Lower lobe of right lung (tissue), 2 donors: Measurements from ENCODE around the gene RBFOX2. TPM values are rescaled to one million over a fixed set of nuclear protein-coding genes. Genes with fewer than 3 reads are reported as not detected.
"Not testable (repeated sequence)": the region's sequence is repeated elsewhere in the genome, so short reads cannot be mapped to it uniquely, and the experiment has no call there.

Experiments used
- ATAC-seq, 2 donors: fragments of 200-7000 bp; cut with Tn5 transposase; one replicate each; pipeline ENCODE4 v1.9.1; 2020 to 2022; ENCODE audit warnings: mild to moderate bottlenecking in 2 of 2, moderate library complexity in 2 of 2
- DNase-seq: peaks from one replicate; pipeline ENCODE4 v3.0.0-alpha.2; 2020
- H3K27ac ChIP-seq: fragments of 200-600 bp; one replicate; pipeline ENCODE4 v1.8.0; 2022
- H3K27me3 ChIP-seq: fragments of 200-600 bp; one replicate; pipeline ENCODE4 v1.8.0; 2022; ENCODE audit warnings: low read depth
- H3K36me3 ChIP-seq: fragments of 200-600 bp; one replicate; pipeline ENCODE4 v1.8.0; 2022; ENCODE audit warnings: mild to moderate bottlenecking
- H3K4me1 ChIP-seq: fragments of 200-600 bp; one replicate; pipeline ENCODE4 v1.8.0; 2022
- H3K4me3 ChIP-seq: fragments of 200-600 bp; one replicate; pipeline ENCODE4 v1.8.0; 2022; ENCODE audit warnings: mild to moderate bottlenecking
- H3K9me3 ChIP-seq: fragments of 200-600 bp; one replicate; pipeline ENCODE4 v1.8.0; 2022
- CTCF ChIP-seq: fragments of 200-600 bp; IDR thresholded peaks from one replicate; pipeline ENCODE4 v1.8.0; 2022; ENCODE audit warnings: antibody characterized with exemption, mild to moderate bottlenecking
- intact Hi-C: fragments of 100-400 bp; cut with DNase I; formaldehyde crosslinking; loops from one replicate; pipeline ENCODE4 v1.11.0; 2022
- total RNA-seq: library from RNA; stranded (reverse); fragmentation: NEBNext Ultra II Directional; extraction: Animal tissue kit (Norgen Biotek cat#: 25700); gene quantifications from one replicate; pipeline ENCODE4 v1.2.1, GENCODE V29; 2021
- donor health status: DM: no; HTN: yes; CAD: no; lungs with severe emphysema.

RBFOX2 gene
- total RNA-seq, 1 donor from 2014 or later, result 50.1 TPM

GRCh38 chr22:35740616-35741015 lies 288.0 kb downstream of the RBFOX2 start:
- intact Hi-C loops, result no loop called here
- DNase-seq, result no peak
- H3K36me3 ChIP-seq, result peaks cover 41% of the 10 kb centered on the region

GRCh38 chr22:35739931-35740380 lies 288.7 kb downstream of the RBFOX2 start:
- ATAC-seq, result no peak
- Histone ChIP-seq H3K4me3 (no peak overlapping the region), H3K27ac (no peak overlapping the region), H3K4me1 (no peaks in the 10 kb centered on the region), H3K9me3 (no peaks in the 10 kb centered on the region), H3K27me3 (no peaks in the 10 kb centered on the region), H3K36me3 (peaks cover 39% of the 10 kb centered on the region)
- intact Hi-C loops, result no loop called here
- no peak for DNase-seq
- TF ChIP-seq CTCF, result no peak

More at GRCh38 chr22:35740616-35741015, 288.0 kb downstream of the RBFOX2 start:
- Histone ChIP-seq H3K27me3 (no peaks in the 10 kb centered on the region), H3K27ac (no peak overlapping the region), H3K9me3 (no peaks in the 10 kb centered on the region), H3K4me3 (no peak overlapping the region), H3K4me1 (no peaks in the 10 kb centered on the region)
- no peak for ATAC-seq
- no peak for TF ChIP-seq CTCF

- ATAC-seq (no peak), DNase-seq (no peak)
- Histone ChIP-seq H3K9me3 (no peaks in the 10 kb centered on the region), H3K27ac (no peak overlapping the region), H3K27me3 (no peaks in the 10 kb centered on the region), H3K4me1 (no peaks in the 10 kb centered on the region), H3K4me3 (no peak overlapping the region), H3K36me3 (peaks cover 36% of the 10 kb centered on the region)
- intact Hi-C loops, result no loop called here
- TF ChIP-seq CTCF, result peak; percentile 16
Measured at GRCh38 chr22:35739076-35739930, 289.3 kb downstream of the RBFOX2 start.

- DNase-seq, H3K27ac ChIP-seq, H3K27me3 ChIP-seq, H3K9me3 ChIP-seq, intact Hi-C loops, H3K4me3 ChIP-seq, H3K4me1 ChIP-seq, ATAC-seq: not testable (repeated sequence)
- peaks cover 22% of the 10 kb centered on the region for H3K36me3 ChIP-seq
Measured at GRCh38 chr22:35737886-35738285, 290.7 kb downstream of the RBFOX2 start.

GRCh38 chr22:35736701-35737100 lies 291.9 kb downstream of the RBFOX2 start:
- Histone ChIP-seq H3K9me3 (no peaks in the 10 kb centered on the region), H3K36me3 (peaks cover 18% of the 10 kb centered on the region), H3K4me1 (no peaks in the 10 kb centered on the region), H3K4me3 (no peak overlapping the region), H3K27me3 (no peaks in the 10 kb centered on the region), H3K27ac (no peak overlapping the region)
- no peak for ATAC-seq
- intact Hi-C loops, result no loop called here
- DNase-seq, result no peak
- TF ChIP-seq CTCF, result no peak

GRCh38 chr22:35736166-35736565 lies 292.5 kb downstream of the RBFOX2 start:
- no peaks in the 10 kb centered on the region for H3K9me3 ChIP-seq
- TF ChIP-seq CTCF, result no peak
- no peak overlapping the region for H3K4me3 ChIP-seq
- no peak overlapping the region for H3K27ac ChIP-seq
- ATAC-seq (no peak), DNase-seq (no peak)
- intact Hi-C loops, result no loop called here
- no peaks in the 10 kb centered on the region for H3K4me1 ChIP-seq
- peaks cover 18% of the 10 kb centered on the region for H3K36me3 ChIP-seq
- H3K27me3 ChIP-seq, result no peaks in the 10 kb centered on the region
